ENCODE measurements around the gene TMEM17. TPM values are rescaled to one million over a fixed set of nuclear protein-coding genes. Genes with fewer than 3 reads are reported as not detected.

TMEM17 gene
- total and polyA plus RNA-seq, 2 donors (not counting 3 experiments of a cell fraction or from before 2014, with no cell fraction given) = 0.91 to 2.0 TPM

DNA sequence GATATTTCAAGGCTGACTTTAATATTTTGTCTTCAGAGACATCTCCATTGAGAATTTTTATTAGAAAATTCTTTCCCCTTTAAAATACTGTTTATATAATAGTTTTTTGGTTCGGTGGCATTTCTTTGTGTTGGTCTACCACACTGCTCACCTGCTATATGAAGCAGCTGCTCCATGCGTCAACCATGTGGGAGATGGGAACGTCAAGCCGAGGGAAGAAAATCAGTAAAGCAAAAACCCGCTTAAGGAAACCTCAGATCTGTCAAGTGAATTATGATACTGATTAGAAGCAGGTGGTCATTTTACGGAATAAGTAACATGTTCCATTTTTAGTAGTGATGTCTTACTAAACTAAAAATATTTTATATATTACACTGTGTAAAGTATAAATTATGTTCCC, 5.6 kb upstream of the TMEM17 start:
- dilution Hi-C loops (cut with MboI; ENCODE audit: extremely low pct_ligation_motif_present, low sequenced_read_pairs) (no loop called here), intact Hi-C loops (cut with micrococcal nuclease) (no loop called here)
- no peak for FAIRE-seq
- Histone ChIP-seq H3K4me3 (replicated peaks in 1 of 3; ENCODE audit: insufficient read depth in 1 of 3, low read depth in 1 of 3, low read length in 3 of 3) (no peak overlapping the region), H3K79me2 (ENCODE audit: control insufficient read depth, insufficient read depth, low read length) (no peaks in the 10 kb centered on the region), H3K36me3 (ENCODE audit: control insufficient read depth in 2 of 2, extremely low read depth in 1 of 2, insufficient read depth in 2 of 2, low read length in 2 of 2) (no peaks in the 10 kb centered on the region), H3K9me1 (replicated peaks; ENCODE audit: control insufficient read depth, extremely low read depth, insufficient read depth, low read length) (no peaks in the 10 kb centered on the region), H4K20me1 (replicated peaks; ENCODE audit: control insufficient read depth, extremely low read depth, insufficient read depth, low read length) (no peaks in the 10 kb centered on the region), H3K27ac (ENCODE audit: insufficient read depth, low read depth, low read length) (no peak overlapping the region), H3K4me2 (ENCODE audit: insufficient read depth, low read length) (no peak overlapping the region), H3K9ac (replicated peaks; ENCODE audit: extremely low read depth, insufficient read depth, low read length) (no peak overlapping the region), H3K27me3 (ENCODE audit: control insufficient read depth in 2 of 2, insufficient read depth in 2 of 2, low read length in 2 of 2) (no peaks in the 10 kb centered on the region), H3K4me1 (ENCODE audit: control insufficient read depth, extremely low read depth, insufficient read depth, low read length) (no peaks in the 10 kb centered on the region), H3K9me3 (replicated peaks; ENCODE audit: control insufficient read depth, insufficient read depth, low read length) (no peaks in the 10 kb centered on the region), H2AFZ (ENCODE audit: low read depth, low read length) (no peak overlapping the region)
- CTCF ChIA-PET = no interaction called here
- TF ChIP-seq MYC (IDR thresholded peaks at IDR 0.05; ENCODE audit: low read depth, low read length) = no peak
- no peak for TF ChIP-seq JUN (IDR thresholded peaks at IDR 0.05; ENCODE audit: borderline replicate concordance, insufficient read depth, insufficient read length, low read depth)
- no peak for TF ChIP-seq EZH2 (IDR thresholded peaks at IDR 0.05; ENCODE audit: borderline replicate concordance, low read depth, low read length, severe bottlenecking)
- no peak for TF ChIP-seq POLR2AphosphoS5 (IDR thresholded peaks at IDR 0.05; ENCODE audit: insufficient read depth, low read depth, low read length)
- TF ChIP-seq GATA2 (IDR thresholded peaks at IDR 0.05; ENCODE audit: insufficient read depth, insufficient read length, low read depth, low read length) = no peak
- TF ChIP-seq FOS (IDR thresholded peaks at IDR 0.05; ENCODE audit: borderline replicate concordance, insufficient read depth, low read length) = no peak
- TF ChIP-seq, protein P1, sequence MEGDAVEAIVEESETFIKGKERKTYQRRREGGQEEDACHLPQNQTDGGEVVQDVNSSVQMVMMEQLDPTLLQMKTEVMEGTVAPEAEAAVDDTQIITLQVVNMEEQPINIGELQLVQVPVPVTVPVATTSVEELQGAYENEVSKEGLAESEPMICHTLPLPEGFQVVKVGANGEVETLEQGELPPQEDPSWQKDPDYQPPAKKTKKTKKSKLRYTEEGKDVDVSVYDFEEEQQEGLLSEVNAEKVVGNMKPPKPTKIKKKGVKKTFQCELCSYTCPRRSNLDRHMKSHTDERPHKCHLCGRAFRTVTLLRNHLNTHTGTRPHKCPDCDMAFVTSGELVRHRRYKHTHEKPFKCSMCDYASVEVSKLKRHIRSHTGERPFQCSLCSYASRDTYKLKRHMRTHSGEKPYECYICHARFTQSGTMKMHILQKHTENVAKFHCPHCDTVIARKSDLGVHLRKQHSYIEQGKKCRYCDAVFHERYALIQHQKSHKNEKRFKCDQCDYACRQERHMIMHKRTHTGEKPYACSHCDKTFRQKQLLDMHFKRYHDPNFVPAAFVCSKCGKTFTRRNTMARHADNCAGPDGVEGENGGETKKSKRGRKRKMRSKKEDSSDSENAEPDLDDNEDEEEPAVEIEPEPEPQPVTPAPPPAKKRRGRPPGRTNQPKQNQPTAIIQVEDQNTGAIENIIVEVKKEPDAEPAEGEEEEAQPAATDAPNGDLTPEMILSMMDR (IDR thresholded peaks at IDR 0.05; ENCODE audit: extremely low read depth in 1 of 2, insufficient read depth in 1 of 2, low read depth in 1 of 2, low read length in 2 of 2) = no peak
- TF ChIP-seq, protein P2, sequence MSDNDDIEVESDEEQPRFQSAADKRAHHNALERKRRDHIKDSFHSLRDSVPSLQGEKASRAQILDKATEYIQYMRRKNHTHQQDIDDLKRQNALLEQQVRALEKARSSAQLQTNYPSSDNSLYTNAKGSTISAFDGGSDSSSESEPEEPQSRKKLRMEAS (IDR thresholded peaks at IDR 0.05; ENCODE audit: insufficient read depth, insufficient read length) = no peak
- no peak for TF ChIP-seq POLR2A (IDR thresholded peaks at IDR 0.05; ENCODE audit: low read depth, low read length)
- DNase-seq (ENCODE audit: low read depth, low spot score) = no peak
- POLR2A ChIA-PET = no interaction called here
- no TSS peak for BruUV-seq (replicated peaks)
